Measurements from ENCODE around the gene ANKRD30A.
"Not testable (repeated sequence)": the region's sequence is repeated elsewhere in the genome, so short reads cannot be mapped to it uniquely, and the experiment has no call there.

Gene ANKRD30A

DNA sequence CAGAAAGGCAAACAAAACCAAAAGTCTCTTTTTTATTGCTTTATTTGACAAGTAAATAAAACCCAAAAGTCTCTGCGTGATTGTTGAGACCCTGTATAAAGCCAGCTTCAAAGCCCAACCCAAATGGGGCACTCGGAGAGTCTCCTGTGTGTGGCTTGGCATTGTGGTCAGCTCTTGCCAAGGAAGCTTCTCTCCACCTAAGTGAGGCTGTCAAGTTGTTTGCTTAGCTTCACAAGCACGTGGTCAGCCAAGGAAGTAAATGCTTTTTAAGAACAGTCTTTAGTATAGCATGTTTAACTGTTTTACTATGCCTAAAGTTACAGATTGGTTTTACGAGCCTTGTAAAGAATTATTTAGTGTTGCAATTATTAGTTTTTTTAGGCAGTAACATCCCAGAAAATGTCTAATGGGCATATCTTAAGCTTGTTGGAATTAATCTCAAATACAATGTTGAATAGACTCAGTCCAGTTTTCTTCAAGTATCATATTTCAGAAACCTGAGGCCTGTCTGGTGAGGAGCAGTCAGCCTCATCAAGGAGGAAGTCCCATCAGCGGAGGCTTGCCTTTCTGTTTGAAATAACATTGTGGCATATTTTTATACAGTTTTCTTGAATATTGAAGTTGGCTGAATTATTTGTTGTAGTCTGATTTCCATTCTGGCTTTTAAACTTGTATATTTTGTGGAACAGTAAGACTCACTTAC lies 144.3 kb downstream of the ANKRD30A start:
- no peak for DNase-seq

DNA sequence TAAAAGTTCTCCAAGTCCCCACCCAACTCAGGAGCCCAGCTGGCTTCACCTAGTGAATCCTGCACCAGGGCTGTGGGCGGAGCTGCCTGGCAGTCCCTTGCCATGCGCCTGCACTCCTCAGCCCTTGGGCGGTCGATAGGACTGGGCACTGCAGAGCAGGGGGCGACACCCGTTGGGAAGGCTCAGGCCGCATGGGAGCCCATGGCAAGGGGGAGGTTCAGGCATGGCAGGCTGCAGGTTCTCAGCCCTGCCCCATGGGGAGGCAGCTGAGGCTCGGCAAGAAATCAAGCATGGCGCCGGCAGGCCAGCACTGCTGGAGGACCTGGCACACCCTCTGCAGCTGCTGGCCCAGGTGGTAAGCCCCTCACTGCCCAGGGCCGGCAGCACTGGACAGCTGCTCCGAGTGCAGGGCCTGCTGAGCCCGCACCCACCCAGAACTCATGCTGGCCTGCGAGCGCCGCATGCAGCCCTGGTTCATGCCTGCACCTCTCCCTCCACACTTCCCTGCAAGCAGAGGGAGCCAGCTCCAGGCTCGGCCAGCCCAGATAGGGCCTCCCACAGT lies 149.9 kb downstream of the ANKRD30A start:
- no peak for DNase-seq

DNA sequence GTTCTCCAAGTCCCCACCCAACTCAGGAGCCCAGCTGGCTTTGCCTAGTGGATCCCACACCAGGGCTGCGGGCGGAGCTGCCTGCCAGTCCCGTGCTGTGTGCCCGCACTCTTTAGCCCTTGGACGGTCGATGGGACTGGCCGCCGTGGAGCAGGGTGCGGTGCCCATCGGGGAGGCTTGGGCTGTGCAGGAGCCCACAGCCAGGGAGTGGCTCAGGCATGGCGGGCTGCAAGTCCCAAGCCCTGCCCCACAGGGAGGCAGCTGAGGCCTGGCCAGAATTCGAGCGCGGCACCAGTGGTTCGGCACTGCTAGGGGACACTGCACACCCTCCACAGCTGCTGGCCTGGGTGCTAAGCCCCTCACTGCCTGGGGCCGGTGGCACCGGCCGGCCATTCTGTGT lies 159.7 kb downstream of the ANKRD30A start:
- DNase-seq = no peak

DNA sequence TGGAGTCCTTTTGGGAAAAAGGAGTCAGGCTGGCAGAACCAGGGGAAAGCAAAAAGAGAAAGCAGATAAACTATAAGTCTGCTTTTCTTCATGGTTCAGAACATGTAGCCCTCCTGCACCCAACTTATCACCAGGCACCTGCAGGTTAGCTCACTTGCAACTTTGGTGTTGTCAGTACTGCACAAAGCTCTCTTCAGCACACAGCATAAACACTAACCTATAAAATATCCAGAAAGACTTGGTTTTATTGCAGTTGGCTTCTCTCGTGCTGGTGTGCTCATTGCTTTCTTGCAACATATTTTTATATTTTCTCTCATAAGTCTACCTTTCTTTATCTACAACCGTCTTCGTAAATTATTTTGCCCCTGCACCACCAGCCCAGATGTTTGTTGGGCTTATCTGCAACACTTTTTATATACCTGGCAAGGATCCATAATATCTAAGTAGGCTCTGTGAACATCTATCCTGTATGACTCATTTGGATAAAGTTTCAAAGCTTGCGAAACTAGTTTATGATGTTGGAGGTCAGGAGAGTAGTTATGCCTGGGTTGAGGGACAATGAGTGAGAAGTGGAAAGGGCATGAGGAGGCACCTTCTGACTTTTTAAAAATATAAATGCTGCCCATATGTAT lies 164.6 kb downstream of the ANKRD30A start:
- DNase-seq = no peak

DNA sequence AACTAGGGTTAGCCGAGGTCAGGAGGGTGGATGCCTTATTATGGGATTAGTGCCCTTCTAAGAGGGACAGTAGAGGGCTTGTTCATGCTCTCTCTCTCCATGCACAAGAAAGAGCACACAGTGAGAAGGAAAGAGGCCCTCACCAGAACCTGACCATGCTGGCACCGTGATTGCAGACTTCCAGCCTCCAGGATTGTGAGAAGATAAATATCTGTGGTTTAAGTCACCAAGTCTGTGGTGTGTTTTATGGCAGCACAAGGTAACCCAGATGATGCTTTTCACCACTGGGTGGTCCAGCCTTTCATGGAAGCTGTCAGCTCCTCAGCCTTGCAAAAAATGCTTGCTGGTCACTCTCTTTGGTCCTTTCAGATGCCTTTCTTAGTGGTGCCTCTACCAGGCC lies 175.9 kb downstream of the ANKRD30A start:
- no peak for DNase-seq

DNA sequence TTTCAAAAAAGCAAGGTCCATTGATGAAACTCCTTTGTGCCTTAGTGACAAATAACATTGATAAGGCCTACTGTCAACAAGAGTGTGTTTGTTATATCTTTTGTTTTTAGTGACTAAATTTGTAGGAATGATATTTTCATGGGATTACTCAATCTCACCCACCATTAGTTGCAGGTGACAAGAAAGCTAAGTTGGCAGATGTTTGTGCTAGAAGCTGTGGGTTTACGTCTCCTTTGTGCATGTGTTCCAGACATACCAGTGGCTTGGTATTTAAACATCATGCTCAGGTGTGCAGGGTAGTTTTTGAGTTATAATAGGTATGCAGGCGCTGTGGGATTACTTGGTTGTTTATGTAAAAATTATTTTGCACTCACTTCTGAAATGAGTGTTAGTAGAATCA lies 178.6 kb downstream of the ANKRD30A start:
- no peak for DNase-seq

DNA sequence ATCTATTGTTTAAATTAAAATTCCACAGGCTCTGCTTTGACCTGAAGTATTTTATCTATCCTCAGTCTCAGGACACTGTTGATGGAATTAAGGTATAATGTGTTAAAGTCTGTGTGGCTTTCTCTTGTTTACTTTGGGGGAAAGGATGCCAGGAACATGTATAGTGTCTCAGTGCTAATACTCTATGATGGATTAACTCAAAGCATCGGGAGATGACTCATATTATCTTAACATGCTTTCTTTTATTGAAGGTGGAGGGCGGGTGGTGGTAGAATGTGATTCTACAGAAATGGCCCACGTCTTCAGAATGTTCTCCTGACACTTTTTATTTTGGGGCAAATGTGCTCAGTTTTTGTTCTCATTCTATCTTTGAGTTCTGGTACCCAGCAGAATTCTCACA lies 189.0 kb downstream of the ANKRD30A start:
- no peak for DNase-seq

DNA sequence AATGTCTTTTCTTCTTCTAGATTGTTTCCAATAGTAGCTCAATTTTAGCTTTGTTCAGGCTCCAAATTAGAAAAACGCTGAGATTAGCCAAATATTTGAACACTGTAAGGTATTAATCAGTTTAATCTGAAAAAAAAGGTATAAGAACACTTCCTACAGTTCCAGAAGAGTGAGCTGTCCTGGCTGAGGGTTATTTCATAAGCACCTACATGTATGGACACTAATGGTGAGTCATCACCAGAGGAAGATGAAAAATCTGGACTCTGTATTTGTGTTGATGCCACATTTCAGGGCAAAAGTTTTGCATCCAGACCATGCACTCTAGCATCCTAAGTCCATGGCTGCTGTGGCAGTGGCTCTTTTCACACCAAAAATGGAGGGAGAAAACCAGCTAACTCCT lies 189.5 kb downstream of the ANKRD30A start:
- DNase-seq = no peak

DNA sequence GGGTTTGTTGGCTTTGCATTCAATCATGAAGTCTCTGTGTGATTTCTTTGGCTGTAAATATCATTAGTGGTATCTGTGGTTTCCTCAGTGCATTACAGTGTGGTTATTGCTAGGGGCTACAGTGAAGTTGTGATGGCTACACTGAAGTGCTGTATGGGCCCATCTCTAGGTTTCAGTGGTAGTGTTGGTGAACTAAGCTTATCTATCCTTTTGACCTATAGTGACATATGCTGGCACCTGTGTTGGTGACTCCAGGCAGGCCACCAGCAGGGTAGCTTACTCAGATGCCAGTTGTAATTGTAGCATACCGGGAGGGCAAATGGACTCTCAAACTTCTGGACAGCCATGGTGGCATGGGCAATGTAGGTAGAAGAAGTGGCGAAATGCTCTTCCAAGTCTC lies 219.0 kb downstream of the ANKRD30A start:
- DNase-seq = no peak

DNA sequence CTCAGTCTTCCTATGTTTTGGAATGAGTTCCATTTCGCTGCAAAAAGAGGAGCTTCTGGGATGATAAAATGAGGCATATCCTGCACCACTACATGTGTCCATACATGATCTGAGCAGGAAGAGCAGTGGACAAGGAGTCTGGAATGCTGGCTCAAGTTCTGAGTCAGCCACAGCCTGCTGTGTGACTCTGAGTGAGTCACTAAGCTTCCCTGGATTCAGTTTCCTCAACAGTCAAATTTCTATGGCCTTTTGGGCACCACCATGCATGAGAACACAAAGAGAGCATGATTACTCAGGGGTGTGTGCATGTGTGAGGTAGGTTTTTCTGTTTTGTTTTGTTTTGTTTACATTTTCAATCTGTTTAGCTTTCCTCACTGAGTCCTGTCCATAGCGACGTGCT lies 254.6 kb downstream of the ANKRD30A start:
- no peak for DNase-seq

DNA sequence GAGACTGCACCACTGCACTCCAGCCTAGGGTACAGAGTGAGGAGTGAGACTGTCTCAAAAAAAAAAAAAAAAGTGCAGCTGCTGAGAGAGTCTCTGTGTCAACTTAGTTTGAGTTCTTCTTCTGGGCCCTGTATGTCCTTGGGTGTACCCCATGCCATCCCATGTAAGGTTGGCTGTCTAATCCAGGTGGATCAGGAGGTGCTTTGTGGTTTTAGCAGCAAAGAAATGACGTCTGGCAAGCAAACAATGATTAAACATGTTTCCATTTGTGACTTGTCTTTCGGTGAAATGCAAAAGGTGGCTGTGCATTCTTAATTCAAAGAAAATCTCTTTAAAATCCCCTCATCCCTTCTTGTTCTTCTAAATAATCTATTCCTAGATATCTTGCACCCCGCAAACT lies 255.9 kb downstream of the ANKRD30A start:
- DNase-seq = no peak

DNA sequence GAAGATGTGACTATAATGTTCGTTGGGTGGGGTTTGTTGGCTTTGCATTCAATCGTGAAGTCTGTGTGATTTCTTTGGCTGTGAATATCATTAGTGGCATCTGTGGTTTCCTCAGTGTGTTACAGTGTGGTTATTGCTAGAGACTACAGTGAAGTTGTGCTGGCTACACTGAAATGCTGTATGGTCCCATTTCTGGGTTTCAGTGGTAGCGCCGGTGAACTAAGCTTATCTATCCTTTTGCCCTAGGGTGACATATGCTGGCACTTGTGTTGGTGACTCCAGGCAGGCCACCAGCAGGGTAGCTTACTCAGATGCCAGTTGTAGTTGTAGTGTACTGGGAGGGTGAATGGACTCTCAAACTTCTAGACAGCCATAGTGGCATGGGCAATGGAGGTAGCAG lies 259.5 kb downstream of the ANKRD30A start:
- DNase-seq = no peak

DNA sequence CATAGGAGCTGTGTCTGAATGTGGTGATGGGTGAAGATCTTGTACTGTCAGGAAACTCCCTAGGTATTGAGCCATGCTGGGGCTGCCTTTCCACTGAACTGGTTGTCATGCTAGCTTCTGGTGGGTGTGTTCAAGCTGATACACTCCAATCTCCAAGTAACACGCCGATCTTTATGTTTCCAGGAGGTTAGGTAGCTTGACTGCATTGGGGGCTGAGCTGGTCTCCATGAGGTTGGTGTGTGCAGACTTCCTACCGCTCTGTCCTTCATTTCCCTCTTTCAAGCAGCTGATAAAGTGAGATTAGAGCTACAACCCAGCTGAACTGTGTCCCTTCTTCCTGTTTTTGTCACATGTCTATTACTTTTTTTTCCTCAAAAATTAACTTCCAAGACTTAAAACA lies 265.5 kb downstream of the ANKRD30A start:
- no peak for DNase-seq

DNA sequence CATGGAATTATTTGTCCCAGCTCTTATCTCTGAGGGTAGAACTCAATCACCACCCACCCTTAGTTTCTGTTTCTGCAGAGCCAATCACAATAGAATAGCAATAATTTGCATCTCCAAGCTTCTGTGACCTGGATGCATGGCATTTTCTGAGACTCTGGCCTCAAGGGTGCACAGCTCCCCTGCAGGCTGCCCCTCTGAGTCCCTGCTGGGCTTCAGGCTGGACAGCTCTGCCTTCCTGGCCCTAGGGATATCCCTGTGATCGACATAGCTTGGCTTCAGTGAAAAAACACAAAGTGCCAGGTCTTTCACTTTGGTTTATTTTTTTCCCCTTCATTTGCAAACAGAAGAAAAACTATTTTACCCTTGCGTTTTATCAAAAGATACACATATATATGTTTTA lies 275.4 kb downstream of the ANKRD30A start:
- DNase-seq = not testable (repeated sequence)

DNA sequence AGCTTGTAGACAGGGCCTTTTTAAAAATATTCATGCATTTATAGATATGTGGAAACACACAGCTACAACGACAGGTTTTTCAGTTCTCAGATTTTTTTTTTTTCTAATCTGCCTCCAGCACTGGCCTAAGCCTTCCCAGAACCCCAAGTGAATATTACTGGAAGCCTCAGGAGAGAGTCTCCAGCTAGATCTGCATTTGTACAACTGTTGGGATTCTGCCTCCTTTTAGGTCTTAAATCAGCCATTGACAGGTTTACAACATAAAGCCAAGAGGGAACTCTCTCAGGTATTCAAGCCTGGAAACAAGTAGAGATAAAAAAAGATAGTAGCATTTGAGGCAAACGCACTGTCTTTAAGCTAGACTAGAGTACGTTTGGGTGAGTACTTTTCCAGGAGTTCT lies 275.8 kb downstream of the ANKRD30A start:
- DNase-seq = no peak

DNA sequence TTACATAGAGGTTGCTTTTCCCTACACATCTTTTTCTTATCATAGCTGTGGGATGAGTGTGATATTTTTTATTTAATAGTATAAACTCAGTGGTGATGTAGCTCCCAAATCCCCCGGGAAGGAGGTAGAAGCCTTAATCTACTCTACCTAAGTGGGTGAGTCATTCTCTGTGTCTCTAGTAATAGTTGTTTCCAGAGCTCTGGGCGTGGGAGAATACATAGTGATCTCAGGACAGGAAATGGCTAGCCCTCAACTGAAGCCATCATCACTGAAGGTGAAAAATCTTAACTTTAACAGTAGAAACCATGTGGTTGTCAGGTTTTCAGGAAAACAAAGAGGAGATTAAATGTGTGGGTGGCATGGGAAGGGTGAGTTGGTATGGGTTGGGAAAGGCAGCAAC lies 278.4 kb downstream of the ANKRD30A start:
- DNase-seq = no peak
